Measurements from ENCODE around the gene FOXP4.

FOXP4 gene

DNA sequence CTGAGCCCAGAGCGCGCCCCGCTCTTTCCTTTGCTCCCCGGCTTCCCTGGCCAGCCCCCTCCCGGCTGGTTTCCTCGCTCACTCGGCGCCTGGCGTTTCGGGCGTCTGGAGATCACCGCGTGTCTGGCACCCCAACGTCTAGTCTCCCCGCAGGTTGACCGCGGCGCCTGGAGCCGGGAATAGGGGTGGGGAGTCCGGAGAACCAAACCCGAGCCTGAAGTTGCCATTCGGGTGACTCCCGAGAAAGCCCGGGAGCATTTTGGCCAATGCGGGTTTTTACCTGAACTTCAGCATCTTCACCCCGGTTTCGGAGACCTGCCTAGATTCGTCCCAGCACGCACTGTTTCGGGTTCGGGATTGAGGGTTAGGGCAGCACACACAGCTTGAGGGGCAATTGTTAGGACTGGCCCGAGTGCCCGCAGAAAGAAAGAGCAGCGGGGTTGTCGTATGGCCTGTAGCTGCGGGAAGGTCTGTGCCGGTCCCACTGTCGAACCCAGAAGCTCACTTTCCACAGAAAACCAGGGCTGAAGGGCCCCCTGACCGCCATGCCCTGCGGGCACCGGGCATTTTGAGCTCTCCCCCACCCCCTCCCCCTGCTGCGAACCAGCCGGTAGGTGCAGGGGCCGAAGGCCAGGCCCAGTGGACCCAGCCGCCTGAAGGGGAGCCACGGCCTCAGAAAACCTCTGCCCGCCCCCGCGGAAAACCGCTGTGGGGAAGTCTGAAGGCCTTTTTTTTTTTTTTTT lies 2.1 kb downstream of the FOXP4 start:
- no peak for DNase-seq

DNA sequence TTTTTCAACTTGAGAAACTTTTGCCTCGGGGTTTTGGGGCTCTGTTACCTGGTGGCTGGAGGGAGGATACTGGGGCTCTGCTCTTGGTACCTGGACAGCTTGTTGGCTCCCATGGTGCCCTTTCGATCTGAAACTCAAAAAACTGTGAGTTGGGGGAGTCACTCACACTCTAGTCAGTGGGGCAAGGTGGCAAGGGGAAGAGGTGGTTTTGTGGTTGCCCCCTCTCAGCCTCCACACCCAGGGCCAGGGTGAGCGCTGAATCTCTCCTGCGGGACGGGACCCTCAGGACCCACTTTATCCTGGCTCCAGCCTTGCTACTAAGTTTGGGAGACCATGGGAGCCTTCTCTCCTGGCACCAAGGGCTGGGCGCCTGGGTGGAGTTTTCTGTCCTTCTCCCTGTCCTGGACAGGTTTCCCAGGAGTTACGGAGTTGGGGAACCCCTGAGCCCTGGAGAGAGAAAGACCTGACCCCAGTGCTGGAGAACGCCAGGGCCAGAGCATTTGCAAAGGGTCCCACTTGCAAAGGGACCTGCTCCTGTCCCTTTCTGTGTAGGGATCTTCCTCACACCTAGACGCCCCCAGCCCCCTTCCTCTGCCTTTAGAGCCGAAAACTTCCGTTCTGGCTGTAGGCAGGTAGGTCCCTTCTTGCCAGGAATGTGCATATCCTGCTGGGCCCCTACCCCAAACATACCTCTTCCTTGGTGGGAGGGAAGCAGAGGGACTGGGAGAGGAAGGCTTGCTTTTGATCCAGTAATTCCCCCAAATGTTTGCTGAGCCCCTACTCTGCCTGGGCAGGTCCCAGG lies 2.9 kb downstream of the FOXP4 start:
- DNase-seq = no peak

DNA sequence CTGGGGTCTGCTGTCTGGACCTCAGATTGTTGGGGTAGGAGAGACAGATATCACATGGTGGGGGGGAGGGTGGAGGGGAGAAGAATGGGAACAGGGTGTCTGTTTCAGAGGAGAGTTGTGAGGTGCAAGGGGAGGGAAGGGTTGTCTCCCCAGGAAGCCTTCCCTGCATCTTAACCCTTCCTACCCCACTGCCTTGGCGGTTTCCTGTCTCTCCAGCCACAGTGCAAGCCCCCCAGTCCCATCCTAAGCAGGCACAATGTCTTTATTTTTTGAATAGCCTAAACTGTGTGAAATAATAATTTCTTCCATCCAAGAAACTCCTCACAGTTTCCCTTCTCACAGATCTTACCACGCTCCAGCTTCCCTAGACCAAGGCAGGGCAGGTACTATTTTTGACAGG lies 3.5 kb downstream of the FOXP4 start:
- no peak for DNase-seq

DNA sequence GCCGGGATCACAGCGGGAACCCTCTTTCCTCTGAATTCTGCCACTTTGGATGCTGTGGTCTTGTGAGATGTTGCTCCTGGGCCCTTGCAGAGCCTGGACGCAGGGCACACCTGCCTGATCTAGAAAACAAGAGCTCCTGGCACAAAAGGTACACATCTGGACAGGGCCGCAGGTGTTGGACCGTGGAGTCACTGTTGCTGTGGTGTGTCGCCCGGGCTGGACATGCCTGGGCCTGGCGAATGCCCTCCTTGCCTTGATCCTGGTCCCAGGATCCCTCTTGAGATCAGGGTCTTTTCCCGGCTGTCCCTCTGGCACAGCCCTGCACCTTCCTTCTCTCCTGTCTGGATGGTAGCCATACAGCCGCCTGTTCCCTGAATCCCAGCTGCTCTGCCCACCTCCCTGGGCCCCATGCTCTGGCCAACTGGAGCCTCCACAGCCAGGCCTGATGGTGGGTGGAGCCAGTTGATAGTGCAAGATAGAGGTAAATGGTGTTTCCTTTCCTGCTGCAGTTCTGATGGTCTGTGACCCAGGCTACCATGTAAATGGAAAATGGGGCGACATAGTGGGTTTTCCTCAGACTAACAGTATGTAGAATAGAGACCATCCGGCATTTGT lies 5.0 kb downstream of the FOXP4 start:
- DNase-seq = no peak

DNA sequence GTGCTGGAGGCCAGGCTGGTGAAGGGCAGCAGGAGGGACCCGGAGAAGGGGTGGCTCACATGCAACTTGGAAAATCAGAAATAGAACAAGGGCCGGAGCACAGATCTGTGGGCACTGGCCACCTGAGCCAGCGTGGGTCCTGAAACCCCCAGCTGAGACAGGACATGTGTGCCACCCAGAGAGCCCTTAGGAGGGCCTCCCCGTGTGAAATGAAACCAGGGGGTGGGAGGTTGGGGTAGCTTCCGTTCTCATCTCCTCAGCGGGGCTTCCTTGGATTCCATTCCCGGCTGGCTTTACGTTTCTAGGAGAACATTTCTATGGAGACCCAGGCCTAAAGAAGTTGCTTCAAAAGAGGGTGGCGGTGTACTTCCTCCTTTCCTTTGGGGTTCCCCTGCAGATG lies 5.7 kb downstream of the FOXP4 start:
- DNase-seq = no peak

DNA sequence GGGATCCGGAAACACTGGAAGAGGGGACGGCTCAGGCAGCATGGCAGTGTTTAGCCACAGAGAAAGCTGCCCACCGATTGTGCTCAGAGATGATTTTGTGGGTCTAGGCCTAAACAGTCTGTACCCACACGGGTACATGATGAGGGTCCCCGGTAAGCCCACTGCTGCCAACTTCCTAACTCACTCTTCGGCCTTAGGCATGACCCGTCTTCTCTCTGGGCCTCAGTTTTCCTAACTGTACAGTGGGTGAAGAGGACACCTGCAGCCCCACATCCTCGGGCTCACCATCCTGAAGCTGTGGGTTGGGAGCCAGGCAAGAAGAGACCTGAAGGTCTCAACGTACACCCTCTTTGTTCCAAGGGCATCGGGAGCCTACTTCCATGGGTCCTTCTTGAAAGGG lies 6.5 kb downstream of the FOXP4 start:
- DNase-seq = no peak

DNA sequence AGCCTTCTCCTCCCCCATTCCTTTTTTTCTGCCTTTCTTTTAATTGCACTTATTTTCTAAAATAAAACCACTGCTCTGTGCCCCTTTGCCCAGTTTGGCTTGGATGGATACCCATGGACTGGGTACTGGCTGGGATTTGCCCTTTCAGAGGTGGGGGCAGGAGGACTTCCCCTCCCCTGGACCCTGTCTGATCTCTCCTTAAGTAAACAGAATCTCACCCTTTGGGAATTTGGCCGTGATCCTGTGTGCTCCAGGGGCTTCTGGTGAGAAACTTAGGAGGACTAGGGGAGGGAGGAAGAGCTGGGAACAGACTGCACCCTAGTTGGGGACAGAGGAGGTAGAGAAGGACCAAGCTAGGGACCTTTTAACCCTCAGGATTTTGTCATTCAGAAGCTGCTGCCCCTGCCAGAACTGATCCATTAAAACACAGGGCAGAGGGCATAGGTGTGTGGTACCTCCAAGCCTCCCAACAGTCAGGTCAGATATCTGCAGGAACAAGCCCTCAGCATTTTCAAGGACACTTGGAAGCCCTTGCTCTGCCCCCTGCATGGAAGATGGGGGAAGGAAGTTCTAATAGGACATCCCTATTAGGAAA lies 7.3 kb downstream of the FOXP4 start:
- no peak for DNase-seq

DNA sequence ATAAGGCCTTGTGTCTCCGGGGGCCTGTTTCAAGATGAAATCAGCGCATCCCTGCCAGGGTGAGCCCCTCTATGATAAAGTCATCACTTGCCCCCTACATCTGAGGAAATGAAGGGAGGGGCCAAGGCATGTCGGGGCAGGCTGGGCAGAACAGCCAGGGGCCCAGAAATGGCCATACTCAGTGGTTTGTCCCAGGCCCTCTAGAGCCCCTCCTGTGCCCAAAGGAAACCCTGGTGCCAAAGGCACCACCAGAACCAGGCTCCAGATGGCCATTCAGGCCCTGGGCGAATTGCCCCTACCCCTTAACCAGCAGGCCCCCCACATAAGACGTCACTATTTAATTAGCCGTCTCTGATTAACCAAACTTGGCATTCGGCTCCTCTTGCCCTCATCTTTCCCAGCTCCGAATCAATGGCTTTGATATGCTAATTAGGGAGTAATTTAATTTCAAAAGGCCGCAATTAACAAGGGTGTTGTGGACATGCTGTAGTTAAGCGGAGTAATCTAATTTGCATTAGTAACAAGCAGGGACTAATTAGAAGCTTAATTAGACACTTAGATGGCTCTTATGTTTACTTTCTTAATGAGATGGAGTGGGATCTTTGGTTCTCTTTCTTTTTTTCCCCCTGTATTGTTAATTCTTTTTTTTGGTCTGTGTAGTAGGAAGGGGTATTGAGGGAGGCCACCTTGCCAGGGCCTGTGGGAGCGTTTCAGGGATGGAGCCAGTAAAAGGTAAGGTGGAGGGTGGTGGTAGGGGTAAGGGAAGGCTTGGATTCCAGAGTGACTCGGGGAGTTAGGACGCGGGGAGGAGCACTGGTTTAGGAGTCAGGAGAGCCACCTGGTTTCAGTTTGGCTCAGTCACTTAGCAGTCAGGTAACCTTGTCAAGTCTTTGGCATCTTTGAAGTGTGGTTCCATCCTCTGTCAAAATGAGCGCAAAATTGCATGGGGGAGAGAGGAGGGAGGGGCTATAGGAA lies 9.4 kb downstream of the FOXP4 start:
- no peak for DNase-seq

DNA sequence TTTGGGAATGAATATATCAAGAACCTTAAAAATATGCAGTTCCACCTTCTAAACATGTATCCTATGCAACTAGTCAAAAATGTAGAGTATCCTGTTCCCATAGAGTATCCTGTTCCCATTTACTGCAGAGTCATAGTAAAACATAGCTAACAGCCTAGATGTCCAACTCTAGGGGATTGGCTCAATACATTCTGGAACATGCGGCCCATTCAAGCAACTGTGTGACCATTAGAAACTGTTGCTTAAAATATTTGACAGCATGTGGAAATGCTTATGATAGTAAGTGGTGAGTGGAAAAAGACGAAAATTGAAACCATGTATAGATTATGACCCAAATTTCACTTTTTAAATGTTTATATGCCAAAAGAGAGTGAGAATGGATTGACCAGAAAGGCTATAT lies 11.2 kb downstream of the FOXP4 start:
- DNase-seq = no peak

DNA sequence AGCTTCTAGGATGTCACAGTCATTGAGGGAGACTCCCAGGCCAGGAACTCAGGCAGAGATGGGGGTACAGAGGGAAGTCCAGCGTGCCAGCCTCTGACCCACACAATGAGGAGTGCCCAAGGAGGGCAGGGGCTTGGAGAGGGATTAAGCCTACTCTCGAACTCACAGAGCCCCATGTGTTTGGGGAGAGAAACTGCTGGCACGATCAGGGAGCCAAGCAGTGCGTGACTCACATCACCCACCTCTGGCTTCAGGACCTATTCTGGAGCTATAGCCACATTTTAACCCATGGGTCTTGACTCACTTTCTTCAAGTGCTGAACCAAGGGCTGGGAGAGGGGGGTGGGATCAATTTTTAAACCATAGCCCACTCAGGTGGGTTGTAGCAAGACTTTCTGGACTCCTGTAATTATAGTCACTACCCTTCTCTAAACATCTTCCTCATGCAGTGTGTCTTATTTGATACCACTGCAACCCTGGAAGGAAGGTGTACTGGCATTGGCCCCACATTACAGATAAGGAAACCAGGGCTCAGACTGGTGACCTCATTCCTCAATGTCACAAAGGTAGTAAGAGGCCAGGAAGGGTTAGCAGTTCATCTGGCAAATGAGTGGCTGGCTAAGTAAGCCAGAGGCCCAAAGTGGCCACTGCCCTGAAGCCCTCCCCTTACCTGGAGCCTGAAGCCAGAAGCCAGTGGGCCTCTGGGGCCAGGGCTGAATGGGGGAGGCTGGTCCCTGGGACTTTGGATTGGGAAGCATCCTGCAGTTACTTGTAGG lies 12.0 kb downstream of the FOXP4 start:
- no peak for DNase-seq

DNA sequence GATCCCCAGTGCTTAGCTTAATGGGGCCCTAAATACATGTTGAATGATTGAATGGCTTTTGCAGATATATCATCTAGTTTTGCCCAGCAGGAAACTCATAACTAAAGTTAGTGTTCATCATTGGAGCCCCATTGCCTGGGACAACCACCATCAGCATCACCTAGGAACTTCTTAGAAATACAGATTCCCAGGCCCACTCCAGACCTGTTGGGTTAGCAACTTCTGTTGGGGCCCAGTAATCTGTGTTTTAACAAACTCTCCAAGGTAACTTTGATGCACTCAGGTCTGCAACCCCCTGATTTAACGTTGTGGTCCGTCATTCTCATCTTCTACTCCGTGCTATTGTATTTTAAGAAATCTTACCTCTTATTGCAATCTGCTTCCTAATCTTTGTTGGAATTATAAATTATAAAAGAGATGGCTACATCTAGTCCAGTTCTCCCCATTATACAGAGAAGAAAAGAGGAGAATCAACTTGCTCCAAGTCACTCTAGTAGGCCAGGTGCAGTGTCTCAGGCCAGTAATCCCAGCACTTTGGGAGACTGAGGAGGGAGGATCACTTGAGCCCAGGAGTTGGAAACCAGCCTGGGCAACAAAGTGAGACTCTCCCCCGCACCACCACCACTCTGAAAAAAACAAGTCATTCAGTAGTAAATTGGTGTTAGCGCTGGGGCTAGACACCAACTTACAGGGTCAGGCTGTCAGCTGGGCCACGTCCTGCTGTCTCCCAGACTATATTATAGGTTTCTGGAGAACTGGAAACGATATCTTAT lies 13.7 kb downstream of the FOXP4 start:
- no peak for DNase-seq

DNA sequence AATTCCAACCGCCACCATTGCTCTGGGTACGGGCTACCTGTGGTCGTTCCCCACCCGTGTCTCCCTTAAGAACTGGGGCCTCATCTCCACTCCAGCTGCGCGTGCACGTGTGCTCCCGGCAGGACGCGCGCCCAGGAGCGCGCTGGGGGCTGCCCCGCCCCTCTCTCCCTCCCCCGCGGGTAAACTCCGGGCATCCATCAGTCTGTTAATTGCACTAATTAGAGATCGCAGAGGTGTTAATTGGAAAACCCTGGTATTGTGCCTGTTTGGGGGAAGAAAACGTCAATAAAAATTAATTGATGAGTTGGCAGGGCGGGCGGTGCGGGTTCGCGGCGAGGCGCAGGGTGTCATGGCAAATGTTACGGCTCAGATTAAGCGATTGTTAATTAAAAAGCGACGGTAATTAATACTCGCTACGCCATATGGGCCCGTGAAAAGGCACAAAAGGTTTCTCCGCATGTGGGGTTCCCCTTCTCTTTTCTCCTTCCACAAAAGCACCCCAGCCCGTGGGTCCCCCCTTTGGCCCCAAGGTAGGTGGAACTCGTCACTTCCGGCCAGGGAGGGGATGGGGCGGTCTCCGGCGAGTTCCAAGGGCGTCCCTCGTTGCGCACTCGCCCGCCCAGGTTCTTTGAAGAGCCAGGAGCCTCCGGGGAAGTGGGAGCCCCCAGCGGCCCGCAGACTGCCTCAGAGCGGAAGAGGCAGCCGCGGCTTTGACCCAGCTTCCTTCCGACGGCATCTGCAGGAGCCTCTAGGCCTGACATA lies 14.4 kb downstream of the FOXP4 start:
- DNase-seq = no peak

DNA sequence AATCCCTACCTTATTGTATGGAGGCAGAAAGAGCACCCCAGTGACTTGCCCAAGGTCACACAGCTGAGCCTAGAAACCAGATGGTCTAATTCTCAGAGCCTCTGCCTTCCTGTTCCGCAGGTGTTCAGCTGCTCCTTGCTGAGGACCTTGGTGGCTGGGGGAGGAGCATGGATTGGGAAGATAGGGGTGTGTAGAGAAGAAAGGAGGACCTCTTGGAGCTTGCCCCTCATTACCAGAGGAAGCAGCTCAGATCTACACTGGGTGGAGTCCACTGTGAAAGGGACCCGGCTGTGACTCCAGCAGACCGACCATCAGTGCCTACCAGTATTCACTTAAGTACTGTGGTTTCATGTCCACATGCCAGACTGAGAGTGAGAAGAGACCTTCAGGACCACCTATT lies 15.2 kb downstream of the FOXP4 start:
- no peak for DNase-seq

DNA sequence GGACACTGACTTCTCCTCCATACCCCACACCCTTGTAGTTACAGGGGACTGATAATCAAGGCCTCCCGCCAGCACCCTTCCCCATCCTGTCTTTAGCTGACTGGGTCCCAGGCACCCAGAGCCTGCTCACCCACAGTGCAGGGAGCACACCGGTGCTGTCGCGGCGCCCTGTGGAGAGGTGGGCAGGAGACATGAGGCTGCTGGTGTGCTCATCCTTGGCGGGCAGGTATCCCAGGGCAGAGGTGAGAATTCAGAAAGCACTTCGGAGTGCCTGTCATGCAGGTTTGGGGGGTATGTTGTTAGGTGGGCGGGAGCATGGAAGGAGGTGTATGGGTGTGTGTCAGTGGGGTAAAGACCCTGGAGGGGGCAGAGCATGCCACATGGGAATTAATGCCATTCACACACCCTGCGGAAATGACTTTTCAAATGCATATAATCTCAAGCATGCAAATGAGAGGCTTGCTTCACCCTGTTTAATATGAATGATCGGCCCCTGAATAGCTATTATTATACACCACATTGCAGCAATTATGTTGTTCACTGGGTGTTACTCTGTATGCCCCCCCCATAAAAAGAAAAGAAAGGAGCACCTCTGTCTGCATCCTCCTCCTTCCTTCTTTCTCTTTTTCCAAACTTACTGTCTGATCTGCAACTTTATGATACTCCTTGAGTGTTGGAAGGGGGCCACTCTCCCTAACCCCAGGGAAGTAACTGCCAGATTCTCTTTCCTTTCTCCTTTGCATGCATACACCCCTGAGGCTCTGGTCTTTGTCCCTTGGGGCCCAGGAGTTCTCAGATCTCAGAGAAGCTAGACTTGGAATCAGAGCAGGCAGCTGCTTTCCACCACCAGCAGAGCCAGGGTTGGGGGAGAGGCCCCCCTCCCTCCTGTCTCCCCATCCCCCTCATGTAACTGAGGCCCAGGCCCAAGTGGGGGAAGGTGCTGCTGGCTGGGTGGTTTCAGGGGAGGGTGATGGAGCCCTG lies 16.0 kb downstream of the FOXP4 start:
- no peak for DNase-seq

DNA sequence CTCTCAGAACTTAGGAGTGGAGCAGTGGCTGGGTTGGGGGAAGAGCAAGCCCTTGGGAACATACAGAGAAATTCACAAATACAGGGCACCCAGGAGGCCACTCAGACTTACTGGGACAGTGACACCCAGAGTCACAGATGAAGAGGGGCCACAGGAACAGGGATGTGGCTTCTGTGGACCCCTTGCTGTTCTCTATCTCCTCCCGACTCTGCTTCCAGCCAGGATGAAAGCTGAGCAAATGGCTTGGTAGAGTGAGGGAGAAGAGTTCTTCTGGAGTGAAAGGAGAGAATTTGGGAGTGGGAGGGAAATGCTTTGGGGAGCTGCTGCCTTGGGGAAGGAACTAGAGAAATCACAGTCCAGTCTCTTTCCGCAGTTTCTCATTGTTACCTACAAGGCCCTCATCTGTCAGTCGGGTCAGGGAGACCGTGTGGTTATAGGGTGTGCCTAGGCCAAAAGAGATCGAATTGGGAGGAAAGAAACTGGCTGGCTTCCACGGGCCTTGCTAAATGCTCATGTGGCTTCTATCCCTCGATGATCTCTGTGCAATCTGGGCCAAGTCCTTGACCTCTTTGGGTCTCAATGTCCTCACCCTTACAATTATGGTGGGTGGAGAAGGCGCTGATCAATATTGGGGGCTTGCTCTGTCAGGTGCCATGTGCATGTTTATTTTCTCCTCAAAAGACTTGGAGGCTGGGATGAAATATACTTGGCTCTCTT lies 17.0 kb downstream of the FOXP4 start:
- DNase-seq = no peak

DNA sequence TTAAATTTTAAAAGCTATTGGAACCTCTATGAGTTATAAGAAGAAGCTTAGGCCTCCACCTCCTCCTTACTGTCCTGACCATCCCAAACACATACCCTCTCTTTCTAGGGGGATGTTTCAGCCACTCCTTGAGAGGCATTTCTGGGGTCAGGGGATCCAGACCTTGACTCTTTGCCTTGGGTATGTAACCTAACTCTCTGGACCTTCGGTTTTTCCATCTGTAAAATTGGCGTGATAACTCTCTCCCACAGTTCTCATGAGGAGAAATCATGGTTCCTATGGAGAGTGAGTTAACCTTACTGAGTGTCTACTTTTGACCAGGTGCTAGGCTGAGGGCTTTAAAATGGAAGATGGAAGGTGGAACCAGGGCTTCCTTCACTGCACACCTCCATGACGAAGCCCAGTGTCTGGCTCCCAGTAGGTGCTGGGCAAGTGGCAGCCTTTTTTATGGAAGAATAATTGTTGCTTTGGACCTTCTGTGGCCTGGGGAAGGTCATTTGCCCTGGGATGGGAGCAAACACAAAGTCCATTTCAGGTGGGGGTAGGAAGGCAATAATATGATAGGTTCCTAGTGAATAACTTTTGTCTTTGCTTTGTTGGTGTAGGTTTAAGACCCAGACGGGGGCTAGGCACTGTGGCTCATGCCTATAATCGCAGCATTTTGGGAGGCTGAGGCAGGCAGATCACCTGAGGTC lies 18.4 kb downstream of the FOXP4 start:
- no peak for DNase-seq

DNA sequence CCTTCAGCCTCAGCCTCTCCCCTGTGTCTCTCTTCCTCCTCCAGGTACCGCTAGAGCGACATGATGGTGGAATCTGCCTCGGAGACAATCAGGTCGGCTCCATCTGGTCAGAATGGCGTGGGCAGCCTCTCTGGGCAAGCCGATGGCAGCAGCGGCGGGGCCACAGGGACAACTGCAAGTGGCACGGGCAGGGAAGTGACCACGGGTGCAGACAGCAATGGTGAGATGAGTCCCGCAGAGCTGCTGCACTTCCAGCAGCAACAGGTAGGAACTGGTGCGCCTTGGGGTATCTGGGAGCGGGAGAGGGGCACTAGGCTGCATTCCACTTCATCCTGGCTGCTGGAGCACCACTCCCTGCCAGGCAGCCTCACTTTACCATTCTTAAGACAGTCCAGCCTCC lies 19.5 kb downstream of the FOXP4 start:
- DNase-seq = no peak

Measured in NCI-H187 (cell line).